Activated CD4-positive, CD25-positive, alpha-beta regulatory T cell treated with anti-CD3 and anti-CD28 coated beads, Interleukin-2, amount 50 U/mL, for 16 hours (primary cell): Measurements from ENCODE around the gene NT5C3B.
"Not testable (repeated sequence)": the region's sequence is repeated elsewhere in the genome, so short reads cannot be mapped to it uniquely, and the experiment has no call there.

Experiments used
- DNase-seq: peaks from one replicate; pipeline ENCODE4 v3.0.0-alpha.2; 2020; ENCODE audit warnings: low read depth, low spot score

NT5C3B gene

DNA sequence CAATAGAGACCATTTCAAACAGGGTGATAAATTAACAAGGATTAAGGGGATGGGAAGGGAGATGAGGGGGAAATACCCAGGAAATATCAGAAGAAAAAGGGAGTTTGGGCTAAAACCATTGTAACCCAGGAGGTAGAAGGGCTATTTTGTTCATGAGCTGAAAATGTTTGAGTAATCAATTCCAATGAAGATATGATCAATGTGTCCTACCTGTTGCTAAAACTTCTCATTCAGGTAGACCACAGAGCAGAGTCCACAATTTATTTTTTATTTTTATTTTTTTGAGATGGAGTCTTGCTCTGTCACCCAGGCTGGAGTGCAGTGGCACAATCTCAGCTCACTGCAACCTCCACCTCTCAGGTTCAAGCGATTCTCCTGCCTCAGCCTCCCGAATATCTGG, 3.4 kb upstream of the NT5C3B start:
- DNase-seq, result not testable (repeated sequence)

DNA sequence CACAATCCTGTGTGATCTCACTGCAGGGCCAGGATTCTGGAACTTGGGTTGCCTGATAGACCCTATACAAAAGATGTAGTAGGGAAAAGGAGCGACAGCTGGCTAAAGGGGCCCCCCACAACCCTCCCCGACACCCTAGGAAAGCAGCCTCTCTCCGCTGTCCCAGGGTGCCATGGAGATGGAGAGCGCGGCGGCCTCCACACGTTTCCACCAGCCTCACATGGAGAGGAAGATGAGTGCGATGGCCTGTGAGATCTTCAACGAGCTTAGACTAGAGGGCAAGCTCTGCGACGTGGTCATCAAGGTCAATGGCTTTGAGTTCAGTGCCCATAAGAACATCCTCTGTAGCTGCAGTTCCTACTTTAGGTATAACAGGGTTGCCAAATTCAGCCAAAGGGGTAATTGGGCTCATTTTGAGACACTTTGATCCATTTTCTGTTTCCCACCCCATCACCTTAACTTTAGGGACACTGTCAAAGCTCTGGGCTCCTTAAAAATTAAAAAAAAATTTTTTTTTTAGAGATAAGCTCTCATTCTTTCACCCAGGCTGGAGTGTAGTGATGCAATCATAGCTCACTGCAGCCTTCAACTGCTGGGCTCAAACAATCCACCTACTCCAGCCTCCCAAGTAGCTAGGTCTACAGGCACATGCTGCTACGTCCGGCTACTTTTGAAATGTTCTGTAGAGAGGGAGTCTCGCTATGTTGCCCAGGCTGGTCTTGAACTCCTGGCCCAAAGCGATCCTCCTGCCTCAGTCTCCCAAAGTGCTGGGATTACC, 1.9 kb upstream of the NT5C3B start, which contains the start of gene KLHL10:
KLHL10 (plus strand) TSS at position 65 of the 778 bp plus-strand sequence; CDS start at position 173, 108 bp downstream.
- no peak for DNase-seq

DNA sequence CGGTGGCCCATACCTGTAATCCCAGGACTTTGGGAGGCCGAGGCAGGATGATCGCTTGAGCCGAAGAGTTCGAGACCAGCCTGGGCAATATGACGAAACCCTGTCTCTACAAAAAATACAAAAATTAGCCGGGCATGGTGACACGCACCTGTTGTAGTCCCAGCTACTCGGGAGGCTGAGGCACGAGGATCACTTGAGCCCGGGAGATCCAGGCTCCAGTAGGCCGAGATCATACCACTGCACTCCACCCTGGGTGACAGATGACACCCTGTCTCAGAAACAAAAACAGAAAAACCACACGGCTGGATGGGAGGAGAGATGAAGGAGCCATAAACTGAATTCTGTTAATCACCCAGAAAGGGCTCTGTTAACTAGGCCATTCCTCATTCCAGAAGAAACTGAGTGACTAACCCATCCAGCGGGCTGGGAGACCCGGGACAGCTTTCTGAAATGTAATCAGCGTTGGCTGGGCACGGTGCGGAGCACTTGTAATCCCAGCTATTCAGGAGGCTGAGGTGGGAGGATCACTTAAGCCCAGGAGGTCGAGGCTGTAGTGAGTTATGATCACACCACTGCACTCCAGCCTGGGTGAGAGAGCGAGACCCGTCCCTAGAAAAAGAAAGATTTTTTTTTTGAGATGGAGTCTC, 641 bp upstream of the NT5C3B start:
- no peak for DNase-seq

DNA sequence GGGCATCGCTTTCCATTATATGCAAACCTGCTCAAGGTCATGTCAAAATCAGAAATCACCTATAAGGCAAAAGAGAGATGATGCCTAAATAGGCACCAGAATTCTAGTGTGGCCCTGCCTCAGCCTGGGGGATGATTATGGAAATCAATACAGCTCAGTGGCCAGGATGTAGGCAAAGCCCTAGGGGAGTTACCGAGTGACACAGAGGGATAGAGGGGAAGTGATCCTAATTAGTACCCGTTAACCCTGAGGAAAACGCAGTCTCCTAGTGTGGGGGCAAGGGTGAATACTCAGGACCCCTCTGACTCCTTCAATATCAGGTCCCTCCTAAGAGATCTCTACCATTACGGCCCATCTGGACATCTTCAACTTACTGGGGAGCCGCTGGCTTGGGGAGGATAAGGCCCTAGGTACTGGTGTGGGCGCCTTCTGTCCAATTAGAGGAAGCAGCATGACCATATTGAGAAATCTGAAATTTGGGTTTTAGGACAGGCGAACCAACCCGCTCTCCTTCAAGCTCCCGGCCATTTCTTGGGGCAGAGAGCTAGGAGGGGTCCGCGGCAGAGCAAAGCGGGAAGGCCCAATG, 725 bp downstream of the NT5C3B start:
- DNase-seq, result no peak

DNA sequence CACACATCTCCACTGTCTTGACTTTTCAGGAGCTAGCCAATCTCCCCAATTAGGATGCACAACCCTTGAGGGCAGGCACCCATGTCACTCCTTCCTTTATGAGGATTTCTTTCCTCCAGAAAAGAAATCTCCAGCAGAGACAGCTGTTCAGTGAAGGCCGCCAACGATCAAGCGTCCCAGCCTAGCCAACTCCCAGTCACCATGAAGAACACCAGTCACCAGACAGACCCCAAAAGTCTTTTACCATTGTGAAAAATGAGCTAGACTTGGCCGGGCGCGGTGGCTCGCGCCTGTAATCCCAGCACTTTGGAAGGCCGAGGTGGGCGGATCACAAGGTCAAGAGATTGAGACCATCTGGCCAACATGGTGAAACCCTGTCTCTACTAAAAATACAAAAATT, 6.1 kb downstream of the NT5C3B start:
- DNase-seq, result not testable (repeated sequence)

DNA sequence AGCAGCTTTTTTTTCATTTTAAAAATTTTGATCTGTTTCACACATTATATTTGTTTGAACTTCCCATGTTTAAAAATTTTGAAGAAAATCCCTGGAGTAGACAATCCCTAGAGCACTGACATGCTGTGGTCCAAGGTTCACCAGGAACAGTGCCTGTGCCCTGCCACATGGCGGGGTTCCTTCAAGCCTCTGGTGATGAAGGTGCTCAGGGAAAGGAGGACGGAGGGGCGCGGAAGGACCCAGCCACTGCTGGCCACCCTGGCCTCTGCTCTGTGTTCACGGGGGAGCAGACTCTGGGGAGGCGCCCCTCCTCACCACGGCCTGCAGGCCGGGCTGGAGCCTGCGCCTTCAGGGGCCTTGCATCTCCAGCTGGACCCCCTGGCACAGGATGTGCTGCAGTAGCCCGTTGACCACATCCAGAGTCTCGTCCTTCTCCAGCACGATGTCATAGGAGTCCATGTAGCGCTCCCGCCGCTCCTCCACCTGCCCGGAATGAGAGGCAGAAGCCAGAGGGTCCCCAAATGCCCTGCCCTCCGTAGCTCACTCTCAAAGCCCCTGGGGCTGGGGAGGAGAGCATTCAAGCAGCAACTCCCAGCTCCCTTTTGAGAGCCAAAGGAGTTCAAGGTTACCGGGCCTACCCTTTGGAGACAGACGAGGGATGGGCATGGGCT, 10.7 kb downstream of the NT5C3B start:
- DNase-seq, result no peak

DNA sequence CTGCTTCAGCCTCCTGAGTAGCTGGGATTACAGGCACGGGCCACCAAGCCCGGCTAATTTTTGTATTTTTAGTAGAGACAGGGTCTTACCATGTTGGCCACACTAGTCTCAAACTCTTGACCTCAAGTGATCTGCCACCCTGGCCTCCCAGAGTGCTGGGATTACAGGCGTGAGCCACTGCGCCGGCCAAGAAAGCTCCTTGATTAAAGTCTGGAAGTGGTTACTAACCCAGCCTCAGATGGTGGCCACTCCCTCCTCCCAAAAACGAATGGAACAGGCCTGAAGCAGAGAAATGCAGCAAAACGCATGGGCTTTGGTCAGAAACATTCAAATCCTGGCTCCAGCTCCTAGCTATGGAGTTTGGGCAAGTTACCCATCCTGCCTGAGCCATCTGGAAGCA, 11.9 kb downstream of the NT5C3B start:
- DNase-seq, result no peak

DNA sequence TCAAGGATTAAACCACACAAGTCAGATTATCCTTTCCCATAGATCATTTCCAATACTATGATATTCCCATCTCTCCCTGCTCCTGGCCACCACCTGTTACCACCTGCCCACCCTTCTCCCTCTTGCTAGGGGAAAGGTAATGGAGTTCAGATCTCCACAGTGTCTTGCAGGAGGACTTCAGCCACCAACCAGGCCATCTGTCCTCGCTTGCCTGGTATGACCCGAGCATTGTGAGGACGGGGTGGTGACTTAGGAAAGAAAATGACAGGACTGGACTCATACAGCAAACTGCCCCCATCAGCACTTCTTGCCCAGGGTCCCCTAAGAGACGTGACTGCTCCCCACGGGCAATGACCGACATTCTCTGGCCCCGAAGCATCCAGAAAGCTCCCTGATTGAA, 12.5 kb downstream of the NT5C3B start:
- no peak for DNase-seq

DNA sequence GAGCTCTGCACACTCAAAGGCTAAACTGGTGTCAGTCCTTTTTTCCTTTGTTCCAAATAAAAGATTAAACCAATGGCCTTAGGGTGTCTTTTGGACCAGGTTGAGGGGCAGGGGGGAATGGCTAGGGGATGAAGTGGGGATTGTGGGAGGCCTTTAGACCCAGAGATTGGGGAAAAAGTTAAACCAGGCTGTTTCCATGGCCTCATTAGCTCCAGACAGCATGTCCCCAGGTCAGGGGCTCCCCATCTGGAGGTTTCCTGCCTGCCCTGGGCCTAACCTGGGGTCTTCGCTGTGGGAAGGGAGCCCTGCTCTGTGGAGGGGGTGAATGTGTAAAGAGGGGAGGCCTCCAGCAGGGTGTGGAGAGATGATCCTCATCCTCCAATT, 12.9 kb downstream of the NT5C3B start:
- DNase-seq, result no peak

DNA sequence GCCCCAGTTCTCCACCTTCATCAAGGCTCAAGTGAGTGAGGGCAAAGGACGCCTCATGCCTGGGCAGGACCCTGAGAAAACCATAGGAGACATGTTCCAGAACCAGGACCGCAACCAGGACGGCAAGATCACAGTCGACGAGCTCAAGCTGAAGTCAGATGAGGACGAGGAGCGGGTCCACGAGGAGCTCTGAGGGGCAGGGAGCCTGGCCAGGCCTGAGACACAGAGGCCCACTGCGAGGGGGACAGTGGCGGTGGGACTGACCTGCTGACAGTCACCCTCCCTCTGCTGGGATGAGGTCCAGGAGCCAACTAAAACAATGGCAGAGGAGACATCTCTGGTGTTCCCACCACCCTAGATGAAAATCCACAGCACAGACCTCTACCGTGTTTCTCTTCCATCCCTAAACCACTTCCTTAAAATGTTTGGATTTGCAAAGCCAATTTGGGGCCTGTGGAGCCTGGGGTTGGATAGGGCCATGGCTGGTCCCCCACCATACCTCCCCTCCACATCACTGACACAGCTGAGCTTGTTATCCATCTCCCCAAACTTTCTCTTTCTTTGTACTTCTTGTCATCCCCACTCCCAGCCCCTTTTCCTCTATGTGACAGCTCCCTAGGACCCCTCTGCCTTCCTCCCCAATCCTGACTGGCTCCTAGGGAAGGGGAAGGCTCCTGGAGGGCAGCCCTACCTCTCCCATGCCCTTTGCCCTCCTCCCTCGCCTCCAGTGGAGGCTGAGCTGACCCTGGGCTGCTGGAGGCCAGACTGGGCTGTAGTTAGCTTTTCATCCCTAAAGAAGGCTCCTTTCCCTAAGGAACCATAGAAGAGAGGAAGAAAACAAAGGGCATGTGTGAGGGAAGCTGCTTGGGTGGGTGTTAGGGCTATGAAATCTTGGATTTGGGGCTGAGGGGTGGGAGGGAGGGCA, 13.6 kb downstream of the NT5C3B start:
- no peak for DNase-seq

DNA sequence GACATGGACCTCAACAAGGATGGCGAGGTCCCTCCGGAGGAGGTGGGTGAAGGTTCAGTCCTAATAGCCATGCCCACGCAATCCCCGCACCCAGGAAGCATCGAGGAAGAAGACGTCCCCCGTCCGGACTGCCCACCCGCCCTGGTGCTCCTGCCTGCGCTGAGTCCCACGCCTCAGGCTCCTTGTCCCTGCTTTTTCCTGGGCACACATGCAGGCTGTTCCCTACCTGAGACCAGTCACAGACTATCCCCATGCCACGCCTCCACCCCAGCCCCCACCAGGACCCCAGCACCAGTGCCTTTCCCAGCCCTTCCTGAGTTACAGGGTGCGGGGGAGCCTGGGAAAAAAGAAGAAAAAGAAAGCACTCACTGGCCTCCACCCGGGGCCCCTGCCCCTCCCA, 14.3 kb downstream of the NT5C3B start:
- DNase-seq, result no peak

DNA sequence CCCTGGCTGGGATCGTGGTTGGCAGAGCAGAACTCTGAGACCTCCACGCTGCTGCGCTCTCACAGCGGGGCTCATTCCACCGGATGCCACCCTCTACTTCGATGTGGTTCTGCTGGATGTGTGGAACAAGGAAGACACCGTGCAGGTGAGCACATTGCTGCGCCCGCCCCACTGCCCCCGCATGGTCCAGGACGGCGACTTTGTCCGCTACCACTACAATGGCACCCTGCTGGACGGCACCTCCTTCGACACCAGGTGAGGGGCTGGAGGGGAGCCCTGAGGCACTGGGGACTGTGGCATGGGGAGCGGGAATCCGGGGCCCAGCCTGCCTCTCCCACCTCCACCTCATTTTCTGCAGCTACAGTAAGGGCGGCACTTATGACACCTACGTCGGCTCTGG, 18.0 kb downstream of the NT5C3B start:
- DNase-seq, result no peak

DNA sequence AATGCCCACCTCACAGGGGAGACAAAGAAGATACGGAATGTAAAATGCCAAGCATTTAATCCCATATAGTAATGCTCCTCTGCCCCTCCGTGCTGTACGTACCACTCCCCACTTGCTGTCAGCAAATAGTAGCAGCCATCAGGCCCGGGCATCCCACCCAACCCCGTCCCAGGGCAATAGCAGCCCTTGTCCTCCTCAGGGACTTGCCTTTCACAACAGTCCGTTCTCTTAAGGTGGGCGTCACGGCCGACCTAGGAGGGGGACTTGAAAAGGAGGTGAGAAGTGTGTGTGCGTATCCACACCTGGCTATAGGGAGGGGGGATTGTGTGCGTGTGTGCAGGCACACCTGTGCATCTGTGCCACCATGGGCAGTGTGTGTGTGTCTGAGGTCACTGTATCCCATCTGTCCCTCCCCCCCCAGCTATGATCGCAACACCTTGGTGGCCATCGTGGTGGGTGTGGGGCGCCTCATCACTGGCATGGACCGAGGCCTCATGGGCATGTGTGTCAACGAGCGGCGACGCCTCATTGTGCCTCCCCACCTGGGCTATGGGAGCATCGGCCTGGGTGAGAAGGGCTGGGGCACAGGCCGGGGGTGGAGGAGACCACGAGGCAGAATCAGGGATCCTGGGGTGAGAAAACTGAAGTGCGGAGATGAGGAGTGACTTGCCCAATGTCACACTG, 19.3 kb downstream of the NT5C3B start:
- no peak for DNase-seq

DNA sequence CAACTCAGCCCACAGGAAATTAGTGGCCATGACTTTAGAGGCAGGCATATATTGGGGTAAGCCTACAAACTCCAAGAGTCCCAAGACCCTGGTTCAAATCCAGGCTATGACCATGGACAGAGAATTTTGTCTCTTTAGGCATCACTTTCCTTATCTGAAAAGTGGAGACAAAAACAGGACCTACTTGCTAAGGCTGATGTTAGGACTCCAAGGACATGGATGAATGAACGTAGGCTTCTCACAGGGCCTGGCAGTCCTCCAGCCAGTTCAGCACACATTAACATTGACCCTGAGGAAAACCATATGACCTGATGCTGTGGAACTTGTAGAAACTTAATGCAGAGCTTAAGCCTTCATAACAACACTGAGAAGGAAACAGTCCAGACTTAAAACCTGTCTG, 21.8 kb downstream of the NT5C3B start:
- DNase-seq, result no peak

DNA sequence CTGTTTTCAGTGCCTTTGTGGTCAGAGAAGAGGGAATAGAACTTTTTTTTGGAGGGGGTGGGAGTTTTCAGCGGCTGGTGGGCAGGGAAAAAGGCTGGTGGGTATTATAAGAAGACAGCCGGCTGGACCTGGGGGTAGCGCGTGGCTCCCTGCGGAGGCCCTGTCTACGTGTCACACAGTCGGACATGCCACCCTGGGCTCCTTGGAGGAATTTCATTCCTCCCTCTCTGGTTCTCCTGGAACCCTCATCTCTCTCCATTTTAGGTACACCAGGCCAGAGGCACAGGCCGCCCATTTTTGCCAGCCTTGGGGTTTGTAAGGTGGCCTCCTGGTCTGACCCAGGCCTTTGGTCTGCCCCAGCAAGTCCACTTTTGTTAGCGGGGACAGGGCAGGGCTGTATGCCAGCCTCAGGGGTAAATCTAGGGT, 22.3 kb downstream of the NT5C3B start:
- DNase-seq, result no peak

DNA sequence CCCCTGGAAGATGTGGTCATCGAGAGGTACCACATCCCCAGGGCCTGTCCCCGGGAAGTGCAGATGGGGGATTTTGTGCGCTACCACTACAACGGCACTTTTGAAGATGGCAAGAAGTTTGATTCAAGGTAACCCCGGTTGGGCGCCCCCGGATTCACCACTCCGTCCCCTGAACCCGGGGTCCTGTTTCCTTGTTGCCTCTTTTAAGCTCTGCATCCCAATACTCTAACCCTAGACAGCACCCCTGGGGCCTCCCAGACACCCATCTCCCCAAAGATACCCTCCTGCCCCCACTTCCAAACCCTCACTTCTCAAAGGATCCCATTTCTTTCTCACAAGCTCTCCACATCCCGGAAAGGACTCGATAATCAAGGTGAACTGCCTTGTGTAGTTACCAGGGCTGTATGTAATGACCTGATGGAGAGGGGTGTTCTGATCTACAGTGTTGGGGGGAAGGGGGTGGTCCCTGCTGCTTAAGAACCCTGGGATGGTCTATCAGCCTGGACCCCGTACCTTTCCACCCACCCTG, 22.8 kb downstream of the NT5C3B start:
- DNase-seq, result no peak

DNA sequence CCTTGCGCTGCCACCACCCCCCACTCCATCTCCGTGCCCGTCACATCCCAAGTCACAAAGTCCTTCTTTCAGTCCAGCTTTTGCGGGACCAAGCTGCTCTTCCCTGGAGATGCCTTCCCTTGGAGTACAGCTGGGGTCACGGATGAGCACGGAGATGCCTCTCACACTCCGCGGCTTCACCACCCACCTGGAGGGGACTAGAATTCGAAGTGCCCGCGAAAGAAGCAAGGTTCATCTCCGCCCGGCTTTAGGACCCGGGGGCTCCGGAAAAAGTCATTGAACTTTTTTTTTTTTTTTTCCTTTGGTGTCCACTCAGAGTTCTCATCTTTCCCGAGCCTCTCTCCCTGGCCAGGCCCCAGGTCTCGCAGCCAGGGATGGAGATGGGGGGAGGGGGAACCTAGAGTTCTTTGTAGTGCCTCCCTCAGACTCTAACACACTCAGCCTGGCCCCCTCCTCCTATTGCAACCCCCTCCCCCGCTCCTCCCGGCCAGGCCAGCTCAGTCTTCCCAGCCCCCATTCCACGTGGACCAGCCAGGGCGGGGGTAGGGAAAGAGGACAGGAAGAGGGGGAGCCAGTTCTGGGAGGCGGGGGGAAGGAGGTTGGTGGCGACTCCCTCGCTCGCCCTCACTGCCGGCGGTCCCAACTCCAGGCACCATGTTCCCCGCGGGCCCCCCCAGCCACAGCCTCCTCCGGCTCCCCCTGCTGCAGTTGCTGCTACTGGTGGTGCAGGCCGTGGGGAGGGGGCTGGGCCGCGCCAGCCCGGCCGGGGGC, 23.5 kb downstream of the NT5C3B start, which contains the start of gene FKBP10:
FKBP10 (plus strand) TSS at position 624 of the 771 bp plus-strand sequence; CDS start at position 655, 31 bp downstream.
- DNase-seq, result no peak

DNA sequence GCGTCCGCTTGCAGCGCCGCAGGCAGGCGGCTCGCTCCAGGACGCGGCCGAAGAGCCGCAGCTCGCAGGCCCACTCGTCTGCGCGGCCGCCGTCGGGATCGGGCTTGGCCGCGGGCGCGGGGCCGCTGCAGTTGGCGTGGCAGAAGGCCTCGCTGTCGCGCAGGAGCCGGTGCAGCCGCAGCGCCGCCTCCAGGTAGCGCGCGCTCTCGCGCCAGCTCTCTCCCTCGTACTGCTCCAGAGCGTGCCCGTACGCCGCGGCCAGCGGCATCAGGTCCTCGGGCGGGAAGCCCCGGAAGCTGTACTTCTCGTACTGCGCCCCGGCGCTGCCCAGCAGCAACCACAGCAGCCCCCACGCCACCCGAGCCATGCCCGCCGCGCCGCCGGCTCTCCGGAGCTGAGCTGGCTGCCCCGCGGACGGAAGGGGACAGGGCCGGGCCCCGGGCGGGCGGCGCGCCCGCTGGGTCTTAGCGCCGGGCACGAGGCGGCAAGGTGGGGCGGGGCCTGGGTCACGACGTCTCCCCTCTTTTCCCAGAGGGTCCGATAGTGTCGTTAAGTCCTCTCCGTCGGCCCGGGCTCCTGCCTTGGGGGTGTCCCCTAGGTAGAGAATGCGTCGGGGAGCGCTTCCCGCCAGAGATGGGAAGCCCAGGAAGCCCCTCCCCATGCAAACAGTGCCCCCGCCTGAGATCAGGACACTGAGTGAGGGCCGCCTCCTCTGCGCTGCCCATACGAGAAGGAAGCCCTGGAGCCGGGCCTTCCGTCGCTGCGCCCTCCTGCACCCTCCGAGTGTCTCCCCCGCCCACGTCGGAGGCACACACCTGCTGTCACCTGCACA, 24.3 kb downstream of the NT5C3B start, which contains the start of gene P3H4:
P3H4 (minus strand) TSS at position 401 of the 832 bp plus-strand sequence; CDS start at position 367, 34 bp downstream.
- DNase-seq, result peak; percentile 33
